Measurements from ENCODE around the gene SORCS2.

Gene SORCS2

GRCh38 chr4:7766661-7767345, 574.5 kb downstream of the SORCS2 start:
- H4K20me1 ChIP-seq (ENCODE audit: control insufficient read depth, insufficient read depth, low read depth, low read length) = no peaks in the 10 kb centered on the region
- no peaks in the 10 kb centered on the region for H3K9me2 ChIP-seq (replicated peaks; ENCODE audit: control insufficient read depth, low read length)
- no peak for TF ChIP-seq EZH2phosphoT487 (IDR thresholded peaks at IDR 0.05; ENCODE audit: borderline replicate concordance, low read length)
- TF ChIP-seq CTCF (IDR thresholded peaks at IDR 0.05; ENCODE audit: low read depth, low read length, poor library complexity, severe bottlenecking) = no peak
- H3F3A ChIP-seq (ENCODE audit: control insufficient read depth, insufficient read depth) = no peaks in the 10 kb centered on the region
- H3K36me3 ChIP-seq (ENCODE audit: control insufficient read depth, low read length) = no peaks in the 10 kb centered on the region
- no peak overlapping the region for H3K27ac ChIP-seq (ENCODE audit: low read depth, low read length)
- no peak overlapping the region for H3K4me2 ChIP-seq (ENCODE audit: low read length)
- no peaks in the 10 kb centered on the region for H3K79me2 ChIP-seq (ENCODE audit: control insufficient read depth, low read length)
- H3K9me3 ChIP-seq (ENCODE audit: control insufficient read depth, insufficient read depth, low read length) = no peaks in the 10 kb centered on the region
- no peak overlapping the region for H3K4me3 ChIP-seq (ENCODE audit: low read length)
- H3K4me1 ChIP-seq (ENCODE audit: control insufficient read depth, low read length) = peaks cover 14% of the 10 kb centered on the region
- H3K27me3 ChIP-seq (ENCODE audit: control insufficient read depth, low read length) = peaks cover 8% of the 10 kb centered on the region; the same call in 1 of the 2 replicates

- Histone ChIP-seq H3K4me1 (ENCODE audit: control insufficient read depth, low read length) (peaks cover 21% of the 10 kb centered on the region), H3K79me2 (ENCODE audit: control insufficient read depth, low read length) (no peaks in the 10 kb centered on the region)
These were observed 575.2 kb downstream of the SORCS2 start for GRCh38 chr4:7767526-7767925.

GRCh38 chr4:7767966-7768365, 575.6 kb downstream of the SORCS2 start:
- H3K27ac ChIP-seq (ENCODE audit: low read depth, low read length) = no peak overlapping the region
- H3K79me2 ChIP-seq (ENCODE audit: control insufficient read depth, low read length) = no peaks in the 10 kb centered on the region
- no peak overlapping the region for H3K4me3 ChIP-seq (ENCODE audit: low read length)
- TF ChIP-seq EZH2phosphoT487 (IDR thresholded peaks at IDR 0.05; ENCODE audit: borderline replicate concordance, low read length) (no peak), CTCF (IDR thresholded peaks at IDR 0.05; ENCODE audit: low read depth, low read length, poor library complexity, severe bottlenecking) (no peak)
- no peaks in the 10 kb centered on the region for H3F3A ChIP-seq (ENCODE audit: control insufficient read depth, insufficient read depth)
- H3K9me3 ChIP-seq (ENCODE audit: control insufficient read depth, insufficient read depth, low read length) = no peaks in the 10 kb centered on the region
- H3K4me1 ChIP-seq (ENCODE audit: control insufficient read depth, low read length) = peaks cover 23% of the 10 kb centered on the region
- no peaks in the 10 kb centered on the region for H3K9me2 ChIP-seq (replicated peaks; ENCODE audit: control insufficient read depth, low read length)
- 0 out of 2 replicates have a peak, but pooled peaks cover 3% of the 10 kb centered on the region for H3K27me3 ChIP-seq (ENCODE audit: control insufficient read depth, low read length)
- H4K20me1 ChIP-seq (ENCODE audit: control insufficient read depth, insufficient read depth, low read depth, low read length) = no peaks in the 10 kb centered on the region
- H3K4me2 ChIP-seq (ENCODE audit: low read length) = no peak overlapping the region
- H3K36me3 ChIP-seq (ENCODE audit: control insufficient read depth, low read length) = no peaks in the 10 kb centered on the region

More at GRCh38 chr4:7767526-7767925, 575.2 kb downstream of the SORCS2 start:
- TF ChIP-seq EZH2phosphoT487 (IDR thresholded peaks at IDR 0.05; ENCODE audit: borderline replicate concordance, low read length) (no peak), CTCF (IDR thresholded peaks at IDR 0.05; ENCODE audit: low read depth, low read length, poor library complexity, severe bottlenecking) (no peak)
- Histone ChIP-seq H3F3A (ENCODE audit: control insufficient read depth, insufficient read depth) (no peaks in the 10 kb centered on the region), H3K36me3 (ENCODE audit: control insufficient read depth, low read length) (no peaks in the 10 kb centered on the region), H3K4me2 (ENCODE audit: low read length) (no peak overlapping the region), H4K20me1 (ENCODE audit: control insufficient read depth, insufficient read depth, low read depth, low read length) (no peaks in the 10 kb centered on the region), H3K9me3 (ENCODE audit: control insufficient read depth, insufficient read depth, low read length) (no peaks in the 10 kb centered on the region), H3K27ac (ENCODE audit: low read depth, low read length) (no peak overlapping the region), H3K9me2 (replicated peaks; ENCODE audit: control insufficient read depth, low read length) (no peaks in the 10 kb centered on the region), H3K4me3 (ENCODE audit: low read length) (no peak overlapping the region), H3K27me3 (ENCODE audit: control insufficient read depth, low read length) (0 out of 2 replicates have a peak, but pooled peaks cover 3% of the 10 kb centered on the region)

Measured in DOHH2 (cell line).